ENCODE measurements around the gene PSENEN. TPM values are rescaled to one million over a fixed set of nuclear protein-coding genes. Genes with fewer than 3 reads are reported as not detected.

Gene PSENEN
- total RNA-seq, 1 experiment from 2014 or later, result 69.7 TPM

- H3K27me3 ChIP-seq (ENCODE audit: insufficient read depth, low read length), result no peaks in the 10 kb centered on the region
- H3K4me2 ChIP-seq (ENCODE audit: insufficient read depth, insufficient read length, low read length), result no peak overlapping the region
- no peaks in the 10 kb centered on the region for H3K79me2 ChIP-seq (ENCODE audit: insufficient read depth, low read length)
- no peak overlapping the region for H3K23ac ChIP-seq (ENCODE audit: insufficient read length, low read depth, low read length)
- H3K9me3 Mint-ChIP-seq, result no peaks in the 10 kb centered on the region
- H2AFZ ChIP-seq (ENCODE audit: low read length), result no peak overlapping the region
- H4K91ac ChIP-seq (ENCODE audit: insufficient read length, low read depth, low read length), result no peak overlapping the region
- no peaks in the 10 kb centered on the region for H3K79me1 ChIP-seq (ENCODE audit: insufficient read depth, low read depth, low read length, poor library complexity, severe bottlenecking)
- H2AK5ac ChIP-seq (ENCODE audit: insufficient read length, low read length), result no peak overlapping the region
- peaks cover 3% of the 10 kb centered on the region for H4K20me1 ChIP-seq (ENCODE audit: control insufficient read depth, insufficient read depth, insufficient read length)
- H3K4me1 ChIP-seq (ENCODE audit: insufficient read depth, low read length), result no peaks in the 10 kb centered on the region
- no peak overlapping the region for H3K27ac Mint-ChIP-seq
- no peak overlapping the region for H3K4me3 Mint-ChIP-seq
- H3K4ac ChIP-seq (ENCODE audit: low read depth, low read length), result no peak overlapping the region
- TF ChIP-seq CTCF (conservative IDR thresholded peaks at IDR 0.05), result no peak
- no peak overlapping the region for H3K18ac ChIP-seq (ENCODE audit: insufficient read length, low read depth, low read length)
- H2BK5ac ChIP-seq (ENCODE audit: insufficient read length, low read length), result no peak overlapping the region
- WGBS (ENCODE audit: extremely low coverage, insufficient read length, low lambda C conversion rate), result no CpG with 5 or more reads among the region's 11 CpGs
- no peak overlapping the region for H3K56ac ChIP-seq (ENCODE audit: insufficient read length, low read depth, low read length)
- no peak overlapping the region for H2BK12ac ChIP-seq (ENCODE audit: insufficient read length, low read depth, low read length)
- H3K27ac ChIP-seq (ENCODE audit: insufficient read length, low read depth, low read length), result no peak overlapping the region
- H3K9ac ChIP-seq (ENCODE audit: extremely low read depth, insufficient read length, low read length), result no peak overlapping the region
- peaks cover 7% of the 10 kb centered on the region for H3K23me2 ChIP-seq (ENCODE audit: insufficient read length, low read depth, low read length, poor library complexity, severe bottlenecking)
- DNase-seq, result peak; percentile 20
- peaks cover 3% of the 10 kb centered on the region; the same call in 1 of the 2 replicates for H3K27me3 Mint-ChIP-seq (ENCODE audit: low read depth)
- no peak overlapping the region for H4K8ac ChIP-seq (replicated peaks; ENCODE audit: insufficient read length, low read depth, low read length)
- no peak overlapping the region; the same call in 1 of the 2 replicates for H3K14ac ChIP-seq (ENCODE audit: insufficient read depth, low read length)
- H3T11ph ChIP-seq (ENCODE audit: low read length), result no peak overlapping the region
- H2BK20ac ChIP-seq (ENCODE audit: low read depth, low read length, poor library complexity, severe bottlenecking), result no peak overlapping the region
- H2BK120ac ChIP-seq (ENCODE audit: low read depth, low read length, poor library complexity, severe bottlenecking), result no peak overlapping the region
- H3K36me3 Mint-ChIP-seq (ENCODE audit: insufficient read depth in 1 of 3, low read depth in 3 of 3), result no peaks in the 10 kb centered on the region; a peak in 1 of 7 replicates
- H4K5ac ChIP-seq (ENCODE audit: insufficient read length, low read depth, low read length), result no peak overlapping the region
- H3K9me3 ChIP-seq (ENCODE audit: control insufficient read depth, low read depth, low read length), result no peaks in the 10 kb centered on the region
- peaks cover 10 to 19% of the 10 kb centered on the region in 2 experiments for H3K4me1 Mint-ChIP-seq
- no peak overlapping the region for H2BK15ac ChIP-seq (ENCODE audit: low read depth, low read length)
These were observed 43.9 kb downstream of the PSENEN start for GRCh38 chr19:35789195-35789977.
